HFFc6 (cell line): ENCODE measurements around the gene SLC22A23. TPM values are rescaled to one million over a fixed set of nuclear protein-coding genes. Genes with fewer than 3 reads are reported as not detected.

Experiments used
- DNase-seq: peaks from one replicate; pipeline ENCODE4 v3.0.0-alpha.2; 2018
- H3K27ac Mint-ChIP-seq: 2 replicates; pipeline ENCODE4 v1.8.0; 2020; ENCODE audit warnings: mild to moderate bottlenecking, mixed read lengths
- H3K27me3 Mint-ChIP-seq: 2 replicates; pipeline ENCODE4 v1.8.0; 2021; ENCODE audit warnings: mild to moderate bottlenecking, moderate library complexity, mixed read lengths; ENCODE audit not compliant: insufficient read depth
- H3K36me3 Mint-ChIP-seq: 2 replicates; pipeline ENCODE4 v1.8.0; 2021; ENCODE audit warnings: low read depth, mixed read lengths
- H3K4me1 Mint-ChIP-seq: 2 replicates; pipeline ENCODE4 v1.8.0; 2020; ENCODE audit warnings: low read depth, mixed read lengths
- H3K4me3 Mint-ChIP-seq: 2 replicates; pipeline ENCODE4 v1.8.0; 2020; ENCODE audit warnings: mild to moderate bottlenecking, moderate library complexity, mixed read lengths
- H3K9me3 Mint-ChIP-seq: 2 replicates; pipeline ENCODE4 v1.8.0; 2020; ENCODE audit warnings: mild to moderate bottlenecking, mixed read lengths
- total RNA-seq, 6 experiments: library from RNA; stranded (reverse); fragmentation: NEBNext Ultra II Directional; extraction: Animal tissue kit (Norgen Biotek cat#: 25700); gene quantifications; 2 replicates in 1 of 6; 3 replicates in 5 of 6; pipeline ENCODE4 v1.2.3, GENCODE V29; 2021
- TF ChIP-seq, protein P1 (sequence below): fragments of 200-600 bp; sonication (generic); IDR thresholded peaks from 2 replicates; pipeline ENCODE4 v1.5.0; 2021; ENCODE audit warnings: antibody characterized with exemption, mild to moderate bottlenecking

Gene SLC22A23
- total RNA-seq, 6 experiments from 2014 or later, result 0.10 to 0.55 (median 0.21) TPM

DNA sequence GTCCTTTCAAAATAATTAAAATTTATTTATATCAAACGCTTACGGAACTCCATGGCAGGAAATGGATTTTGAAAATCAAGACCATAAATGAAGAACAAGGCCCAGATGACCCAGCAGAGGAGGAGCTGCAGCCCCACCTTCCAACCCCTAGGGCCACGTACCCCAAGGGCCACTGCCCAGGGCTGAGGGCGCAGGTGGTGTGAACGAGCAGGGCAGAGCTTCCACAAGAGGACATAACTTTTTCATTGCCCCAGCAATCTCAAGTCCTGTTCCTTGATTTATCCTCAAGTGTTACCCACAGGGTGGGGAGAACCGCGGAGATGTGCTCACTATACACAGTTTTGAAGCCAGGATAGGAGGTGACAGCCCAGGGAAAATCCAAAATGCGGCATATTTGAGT is 155.3 kb downstream of the SLC22A23 start:
- TF ChIP-seq, protein P1, sequence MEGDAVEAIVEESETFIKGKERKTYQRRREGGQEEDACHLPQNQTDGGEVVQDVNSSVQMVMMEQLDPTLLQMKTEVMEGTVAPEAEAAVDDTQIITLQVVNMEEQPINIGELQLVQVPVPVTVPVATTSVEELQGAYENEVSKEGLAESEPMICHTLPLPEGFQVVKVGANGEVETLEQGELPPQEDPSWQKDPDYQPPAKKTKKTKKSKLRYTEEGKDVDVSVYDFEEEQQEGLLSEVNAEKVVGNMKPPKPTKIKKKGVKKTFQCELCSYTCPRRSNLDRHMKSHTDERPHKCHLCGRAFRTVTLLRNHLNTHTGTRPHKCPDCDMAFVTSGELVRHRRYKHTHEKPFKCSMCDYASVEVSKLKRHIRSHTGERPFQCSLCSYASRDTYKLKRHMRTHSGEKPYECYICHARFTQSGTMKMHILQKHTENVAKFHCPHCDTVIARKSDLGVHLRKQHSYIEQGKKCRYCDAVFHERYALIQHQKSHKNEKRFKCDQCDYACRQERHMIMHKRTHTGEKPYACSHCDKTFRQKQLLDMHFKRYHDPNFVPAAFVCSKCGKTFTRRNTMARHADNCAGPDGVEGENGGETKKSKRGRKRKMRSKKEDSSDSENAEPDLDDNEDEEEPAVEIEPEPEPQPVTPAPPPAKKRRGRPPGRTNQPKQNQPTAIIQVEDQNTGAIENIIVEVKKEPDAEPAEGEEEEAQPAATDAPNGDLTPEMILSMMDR, result no peak
- H3K27me3 Mint-ChIP-seq, result peaks cover 51% of the 10 kb centered on the region
- no peak for DNase-seq
- H3K9me3 Mint-ChIP-seq, result peaks cover 7% of the 10 kb centered on the region
- H3K4me1 Mint-ChIP-seq, result no peaks in the 10 kb centered on the region; the same call in 1 of the 2 replicates
- peaks cover 7% of the 10 kb centered on the region for H3K36me3 Mint-ChIP-seq
- no peak overlapping the region for H3K27ac Mint-ChIP-seq
- no peak overlapping the region for H3K4me3 Mint-ChIP-seq

DNA sequence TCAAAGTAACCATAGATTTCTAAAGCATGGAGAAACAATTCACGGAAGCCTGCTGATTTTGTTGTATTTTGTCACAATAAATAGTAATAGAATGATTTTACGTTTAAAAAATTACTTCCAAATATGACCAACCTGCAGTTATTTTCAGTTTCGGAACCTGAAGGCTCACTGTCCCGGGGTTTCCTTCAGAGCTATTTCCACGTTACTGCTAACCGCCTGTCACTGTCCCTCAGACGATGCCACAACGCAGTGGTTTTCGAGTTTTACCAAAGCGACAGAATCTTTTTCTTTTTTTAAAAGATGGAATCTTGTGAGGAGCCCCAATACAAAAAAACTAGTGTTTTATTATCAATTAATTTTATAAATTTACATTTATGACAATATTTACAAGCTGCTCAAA is 157.6 kb downstream of the SLC22A23 start:
- H3K9me3 Mint-ChIP-seq, result no peaks in the 10 kb centered on the region
- DNase-seq, result no peak
- no peaks in the 10 kb centered on the region for H3K36me3 Mint-ChIP-seq
- H3K4me1 Mint-ChIP-seq, result no peaks in the 10 kb centered on the region; the same call in 1 of the 2 replicates
- no peak overlapping the region for H3K27ac Mint-ChIP-seq
- H3K4me3 Mint-ChIP-seq, result no peak overlapping the region
- TF ChIP-seq, protein P1, result no peak
- H3K27me3 Mint-ChIP-seq, result peaks cover 52% of the 10 kb centered on the region

GRCh38 chr6:3297909-3298308 is 158.9 kb downstream of the SLC22A23 start:
- TF ChIP-seq, protein P1, result no peak
- no peaks in the 10 kb centered on the region; the same call in 1 of the 2 replicates for H3K4me1 Mint-ChIP-seq
- no peak for DNase-seq
- peaks cover 50% of the 10 kb centered on the region for H3K27me3 Mint-ChIP-seq
- H3K27ac Mint-ChIP-seq, result no peak overlapping the region
- H3K36me3 Mint-ChIP-seq, result no peaks in the 10 kb centered on the region
- H3K4me3 Mint-ChIP-seq, result no peak overlapping the region
- no peaks in the 10 kb centered on the region for H3K9me3 Mint-ChIP-seq

DNA sequence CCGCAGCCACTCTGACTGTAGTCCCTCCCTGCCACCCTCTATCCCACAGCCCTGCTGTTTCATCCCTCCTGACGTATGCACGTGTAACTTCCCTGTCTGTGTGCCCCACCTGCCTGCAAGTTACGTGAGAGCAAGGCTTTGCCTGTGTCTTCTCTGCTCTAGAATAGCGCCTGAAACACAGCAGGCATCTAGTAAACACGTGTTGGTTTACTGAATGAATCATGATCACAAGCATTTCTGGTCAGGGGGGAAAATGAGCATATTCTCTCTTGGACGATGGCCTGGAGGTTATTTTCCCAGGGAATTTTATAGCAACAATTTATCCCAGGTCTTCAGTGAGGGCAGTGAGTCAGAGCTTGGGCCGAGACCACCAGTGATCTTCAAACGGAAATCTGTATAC is 159.8 kb downstream of the SLC22A23 start:
- H3K27ac Mint-ChIP-seq, result no peak overlapping the region
- TF ChIP-seq, protein P1, result no peak
- DNase-seq, result no peak
- no peaks in the 10 kb centered on the region for H3K36me3 Mint-ChIP-seq
- no peaks in the 10 kb centered on the region for H3K9me3 Mint-ChIP-seq
- H3K4me1 Mint-ChIP-seq, result no peaks in the 10 kb centered on the region; the same call in 1 of the 2 replicates
- peaks cover 45% of the 10 kb centered on the region for H3K27me3 Mint-ChIP-seq
- H3K4me3 Mint-ChIP-seq, result no peak overlapping the region

- no peak for DNase-seq
- H3K9me3 Mint-ChIP-seq, result no peaks in the 10 kb centered on the region
- no peak overlapping the region for H3K4me3 Mint-ChIP-seq
- no peaks in the 10 kb centered on the region; the same call in 1 of the 2 replicates for H3K4me1 Mint-ChIP-seq
- peaks cover 40% of the 10 kb centered on the region for H3K27me3 Mint-ChIP-seq
- no peaks in the 10 kb centered on the region for H3K36me3 Mint-ChIP-seq
- no peak overlapping the region for H3K27ac Mint-ChIP-seq
- TF ChIP-seq, protein P1, result no peak
Observed at GRCh38 chr6:3296537-3296936, 160.3 kb downstream of the SLC22A23 start.

DNA sequence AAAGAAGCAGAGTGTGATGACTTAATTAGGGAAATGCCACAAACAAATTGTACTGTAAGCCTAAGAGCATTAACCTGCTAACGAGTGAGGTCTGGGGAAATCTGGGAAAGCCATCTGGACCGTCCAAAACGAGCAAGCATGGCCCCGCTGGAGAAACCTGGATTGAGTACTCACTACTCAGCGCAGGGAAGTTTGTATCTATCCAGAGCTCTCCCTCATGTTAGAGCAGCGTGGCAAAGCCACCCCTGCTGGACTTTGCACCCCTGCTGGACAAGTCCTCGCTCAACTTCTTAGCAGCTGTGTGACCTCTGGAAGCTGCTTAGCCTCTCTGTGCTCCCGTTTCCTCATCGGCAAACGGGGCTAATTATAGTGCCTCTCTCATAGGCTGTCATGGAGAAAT is 160.8 kb downstream of the SLC22A23 start:
- no peak for DNase-seq
- Mint-ChIP-seq H3K9me3 (no peaks in the 10 kb centered on the region), H3K4me3 (no peak overlapping the region), H3K27me3 (peaks cover 38% of the 10 kb centered on the region), H3K36me3 (no peaks in the 10 kb centered on the region), H3K4me1 (no peaks in the 10 kb centered on the region; the same call in 1 of the 2 replicates), H3K27ac (no peak overlapping the region)
- TF ChIP-seq, protein P1, result no peak
